Tibial artery (tissue), 4 donors: ENCODE results near the gene KMT2D.

Source experiments
- DNase-seq, 2 donors: peaks; one replicate each; pipeline ENCODE4 v3.0.0-alpha.2; 2019
- H3K27ac ChIP-seq, 2 donors: fragments of 200-600 bp; sonication (generic) in 1 of 2; 1 replicate in 1 of 2; 2 replicates in 1 of 2; pipeline ENCODE4 v1.5.1; 2018 to 2019; ENCODE audit warnings: mild to moderate bottlenecking in 1 of 2
- H3K27me3 ChIP-seq, 2 donors: fragments of 200-600 bp; sonication (generic) in 1 of 2; one replicate each; pipeline versions ENCODE4 v1.5.1 to v1.6.0; 2016 to 2019
- H3K36me3 ChIP-seq, 3 donors: fragments of 200-600 bp; sonication (generic) in 2 of 3; one replicate each; pipeline ENCODE4 v1.5.1; 2016 to 2019; ENCODE audit warnings: mild to moderate bottlenecking in 2 of 3
- H3K4me1 ChIP-seq, 4 donors: fragments of 200-600 bp; sonication (generic) in 2 of 4; 1 replicate in 3 of 4; 2 replicates in 1 of 4; pipeline ENCODE4 v1.5.1; 2016 to 2019
- H3K4me3 ChIP-seq, 2 donors: fragments of 200-600 bp; sonication (generic) in 1 of 2; 1 replicate in 1 of 2; 2 replicates in 1 of 2; pipeline ENCODE4 v1.5.1; 2018 to 2019; ENCODE audit warnings: mild to moderate bottlenecking in 2 of 2
- H3K9me3 ChIP-seq, 3 donors: fragments of 200-600 bp; sonication (generic) in 1 of 3; one replicate each; pipeline ENCODE4 v1.5.1; 2016 to 2019
- intact Hi-C: fragments of 100-400 bp; cut with DNase I; formaldehyde crosslinking; loops from one replicate; pipeline ENCODE4 v1.15.0; 2023; ENCODE audit warnings: low total_unique reads
- TF ChIP-seq, protein P1 (sequence below), 2 experiments: fragments of 200-600 bp in 1 of 2; fragments of 450-650 bp in 1 of 2; IDR thresholded peaks; one replicate each; pipeline ENCODE4 v1.5.1; 2017 to 2019; ENCODE audit warnings: antibody characterized with exemption in 2 of 2, mild to moderate bottlenecking in 1 of 2, moderate library complexity in 1 of 2

The KMT2D gene

DNA sequence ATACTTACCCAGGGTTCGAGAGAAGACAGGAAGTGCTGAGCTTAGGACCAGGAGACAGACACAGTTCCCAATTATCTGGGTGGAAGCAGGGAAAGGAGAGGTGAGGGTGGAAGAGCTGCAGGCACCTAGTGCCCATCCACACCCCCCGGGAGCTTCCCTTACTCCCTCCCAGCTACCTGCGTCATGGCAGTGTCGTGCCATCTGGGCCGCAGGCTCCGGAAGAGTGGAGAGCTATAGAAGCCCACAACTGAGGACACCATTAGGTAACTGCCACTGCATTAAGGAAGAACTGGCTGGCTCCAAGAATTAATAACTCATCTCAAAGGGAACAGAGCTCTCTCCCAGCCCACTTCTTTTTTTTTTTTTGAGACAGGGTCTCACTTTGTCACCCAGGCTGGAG, 39.8 kb upstream of the KMT2D start:
- no peak overlapping the region for H3K27ac ChIP-seq
- TF ChIP-seq, protein P1, sequence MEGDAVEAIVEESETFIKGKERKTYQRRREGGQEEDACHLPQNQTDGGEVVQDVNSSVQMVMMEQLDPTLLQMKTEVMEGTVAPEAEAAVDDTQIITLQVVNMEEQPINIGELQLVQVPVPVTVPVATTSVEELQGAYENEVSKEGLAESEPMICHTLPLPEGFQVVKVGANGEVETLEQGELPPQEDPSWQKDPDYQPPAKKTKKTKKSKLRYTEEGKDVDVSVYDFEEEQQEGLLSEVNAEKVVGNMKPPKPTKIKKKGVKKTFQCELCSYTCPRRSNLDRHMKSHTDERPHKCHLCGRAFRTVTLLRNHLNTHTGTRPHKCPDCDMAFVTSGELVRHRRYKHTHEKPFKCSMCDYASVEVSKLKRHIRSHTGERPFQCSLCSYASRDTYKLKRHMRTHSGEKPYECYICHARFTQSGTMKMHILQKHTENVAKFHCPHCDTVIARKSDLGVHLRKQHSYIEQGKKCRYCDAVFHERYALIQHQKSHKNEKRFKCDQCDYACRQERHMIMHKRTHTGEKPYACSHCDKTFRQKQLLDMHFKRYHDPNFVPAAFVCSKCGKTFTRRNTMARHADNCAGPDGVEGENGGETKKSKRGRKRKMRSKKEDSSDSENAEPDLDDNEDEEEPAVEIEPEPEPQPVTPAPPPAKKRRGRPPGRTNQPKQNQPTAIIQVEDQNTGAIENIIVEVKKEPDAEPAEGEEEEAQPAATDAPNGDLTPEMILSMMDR (IDR thresholded peaks at IDR 0.05), result no peak
- no peaks in the 10 kb centered on the region for H3K27me3 ChIP-seq
- DNase-seq, result no peak
- intact Hi-C loops, result loop anchor here (5.0 kb wide), 1 partner anchor 77 kb away; no protein-coding TSS in a partner anchor
- peaks cover 0 to 13% (median 4%) of the 10 kb centered on the region in 4 donors for H3K4me1 ChIP-seq
- no peaks in the 10 kb centered on the region for H3K9me3 ChIP-seq
- no peak overlapping the region for H3K4me3 ChIP-seq
- peaks cover 82 to 94% (median 87%) of the 10 kb centered on the region in 3 donors for H3K36me3 ChIP-seq

DNA sequence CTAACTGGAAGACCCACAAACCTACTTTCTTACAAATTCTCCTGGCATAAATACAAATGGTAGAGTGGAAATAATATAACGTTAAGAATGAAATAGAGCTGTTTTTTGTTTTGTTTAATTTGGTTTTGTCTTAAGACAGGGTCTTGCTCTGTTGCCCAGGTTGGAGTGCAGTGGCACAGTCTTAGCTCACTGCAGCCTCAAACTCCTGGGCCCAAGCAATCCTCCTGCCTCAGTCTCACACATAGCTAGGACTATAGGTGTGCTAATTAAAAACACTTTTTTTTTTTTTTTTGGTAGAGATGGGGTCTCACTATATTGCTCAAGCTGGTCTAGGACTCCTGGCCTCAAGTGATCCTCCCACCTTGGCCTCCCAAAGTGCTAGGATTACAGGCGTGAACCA, 38.1 kb upstream of the KMT2D start:
- peaks cover 72 to 78% (median 72%) of the 10 kb centered on the region in 3 donors for H3K36me3 ChIP-seq

DNA sequence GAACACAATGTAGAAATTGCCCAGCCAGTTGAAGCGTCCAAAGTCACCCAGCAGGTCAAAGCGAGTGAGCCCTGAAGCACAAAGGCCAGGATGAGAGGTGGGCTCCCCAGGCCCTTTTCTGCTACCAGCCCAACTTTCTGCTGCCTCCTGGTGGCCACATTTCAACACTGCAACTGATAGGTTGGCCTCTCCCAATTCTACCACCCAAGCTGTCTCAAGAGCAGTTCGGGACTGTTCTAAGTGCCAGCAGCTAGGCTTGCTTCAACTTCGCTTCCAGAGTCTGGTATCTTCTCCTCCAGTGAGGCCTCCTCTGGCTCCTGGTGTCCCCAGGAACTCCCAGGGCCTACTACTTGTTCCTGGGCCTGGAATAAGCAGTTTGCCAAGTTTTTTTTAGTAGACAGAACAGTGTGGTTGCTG, 37.4 kb upstream of the KMT2D start:
- H3K27me3 ChIP-seq, result peaks cover 0 to 19% of the 10 kb centered on the region in 2 donors
- intact Hi-C loops, result no loop called here
- H3K4me1 ChIP-seq, result peaks cover 0 to 20% (median 17%) of the 10 kb centered on the region in 4 donors
- no peak overlapping the region for H3K27ac ChIP-seq
- TF ChIP-seq, protein P1 (IDR thresholded peaks at IDR 0.05), result peak; percentile 60 to 75
- no peak overlapping the region for H3K4me3 ChIP-seq
- DNase-seq, result peak in 1 of 2 donors; percentile 48
- no peaks in the 10 kb centered on the region for H3K9me3 ChIP-seq
- H3K36me3 ChIP-seq, result peaks cover 65 to 72% (median 65%) of the 10 kb centered on the region in 3 donors

More for the DNA sequence above, 38.1 kb upstream of the KMT2D start:
- Histone ChIP-seq H3K9me3 (no peaks in the 10 kb centered on the region), H3K4me1 (peaks cover 0 to 17% (median 14%) of the 10 kb centered on the region in 4 donors), H3K27me3 (peaks cover 0 to 14% of the 10 kb centered on the region in 2 donors), H3K27ac (no peak overlapping the region), H3K4me3 (no peak overlapping the region)
- TF ChIP-seq, protein P1 (IDR thresholded peaks at IDR 0.05), result no peak
- no peak for DNase-seq
- intact Hi-C loops, result no loop called here

DNA sequence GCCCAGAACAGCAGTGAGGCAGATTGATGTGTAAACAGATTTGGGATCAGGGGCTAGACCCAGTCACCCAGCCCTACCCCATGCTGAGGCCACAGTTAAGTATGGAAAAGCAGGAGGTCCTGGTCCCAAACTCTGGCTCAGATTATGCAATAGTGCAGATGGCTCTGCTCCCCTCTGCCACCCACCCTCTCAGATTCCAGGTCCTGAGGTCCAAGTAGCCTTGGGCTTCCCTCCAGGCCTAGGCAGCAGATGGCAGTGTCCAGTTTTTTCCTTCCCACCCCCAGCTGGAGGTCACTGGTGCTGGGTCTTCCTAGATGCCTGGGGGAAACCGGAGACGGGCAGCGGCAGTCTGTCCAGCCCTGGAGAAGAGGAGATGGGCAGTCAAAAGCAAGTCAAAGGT, 36.8 kb upstream of the KMT2D start:
- H3K27me3 ChIP-seq, result peaks cover 0 to 25% of the 10 kb centered on the region in 2 donors
- intact Hi-C loops, result no loop called here
- H3K9me3 ChIP-seq, result no peaks in the 10 kb centered on the region
- no peak for DNase-seq
- peaks cover 59 to 65% (median 59%) of the 10 kb centered on the region in 3 donors for H3K36me3 ChIP-seq
- peaks cover 0 to 23% (median 20%) of the 10 kb centered on the region in 4 donors for H3K4me1 ChIP-seq
- no peak overlapping the region for H3K27ac ChIP-seq
- TF ChIP-seq, protein P1 (IDR thresholded peaks at IDR 0.05), result no peak
- no peak overlapping the region for H3K4me3 ChIP-seq

DNA sequence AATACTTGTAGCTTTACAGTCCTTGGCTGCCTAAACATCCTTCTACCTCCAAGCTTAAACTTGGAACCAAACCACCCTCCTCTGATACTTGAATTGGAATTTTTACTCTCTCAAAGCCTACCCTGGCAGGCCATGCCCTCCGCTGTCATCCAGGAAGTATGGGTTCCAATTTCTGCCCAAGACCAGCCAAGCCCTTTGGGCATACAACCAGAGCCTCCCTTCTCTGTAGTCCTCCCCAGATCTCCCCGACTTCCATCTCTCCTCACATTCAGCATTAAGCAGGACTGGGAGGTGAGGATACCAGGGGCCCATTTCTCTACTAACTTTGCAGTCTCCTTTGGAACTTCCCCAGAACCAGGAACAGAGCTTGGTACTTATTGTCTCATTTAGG, 34.4 kb upstream of the KMT2D start:
- no peaks in the 10 kb centered on the region for H3K9me3 ChIP-seq
- DNase-seq, result no peak
- intact Hi-C loops, result no loop called here
- peaks cover 0 to 42% (median 38%) of the 10 kb centered on the region in 4 donors for H3K4me1 ChIP-seq
- no peak overlapping the region for H3K27ac ChIP-seq
- peak overlapping the region in 1 of 2 donors; percentile 27 for H3K4me3 ChIP-seq
- peaks cover 34 to 41% (median 35%) of the 10 kb centered on the region in 3 donors for H3K36me3 ChIP-seq
- TF ChIP-seq, protein P1 (IDR thresholded peaks at IDR 0.05), result no peak
- H3K27me3 ChIP-seq, result peaks cover 0 to 49% of the 10 kb centered on the region in 2 donors
